ENCODE measurements around the gene BATF2. TPM values are rescaled to one million over a fixed set of nuclear protein-coding genes. Genes with fewer than 3 reads are reported as not detected.

Gene BATF2
- total RNA-seq, 1 donor from 2014 or later = 0.10 TPM

DNA sequence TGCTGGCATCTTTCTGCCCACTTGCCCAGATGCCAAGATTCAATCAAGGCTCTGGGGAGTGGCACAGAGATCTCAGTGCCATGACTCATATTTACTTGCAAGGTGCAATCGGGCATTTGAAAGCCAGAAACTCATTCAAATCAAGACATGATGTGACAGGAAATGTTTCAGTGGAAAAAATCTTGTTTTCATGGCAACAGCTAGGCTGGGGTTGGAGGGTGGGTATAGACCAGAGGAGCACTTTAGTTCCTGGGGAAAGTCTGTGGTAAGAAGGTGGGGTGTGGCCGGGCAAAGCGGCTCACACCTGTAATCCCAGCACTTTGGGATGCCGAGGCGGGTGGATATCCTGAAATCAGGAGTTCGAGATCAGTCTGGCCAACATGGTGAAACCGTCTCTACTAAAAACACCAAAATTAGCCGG lies 26.0 kb downstream of the BATF2 start:
- intact Hi-C loops (cut with micrococcal nuclease) = loop anchor here (5.0 kb wide), 1 partner anchor 53 kb away; the partner anchor contains the start of gene ATG2A

DNA sequence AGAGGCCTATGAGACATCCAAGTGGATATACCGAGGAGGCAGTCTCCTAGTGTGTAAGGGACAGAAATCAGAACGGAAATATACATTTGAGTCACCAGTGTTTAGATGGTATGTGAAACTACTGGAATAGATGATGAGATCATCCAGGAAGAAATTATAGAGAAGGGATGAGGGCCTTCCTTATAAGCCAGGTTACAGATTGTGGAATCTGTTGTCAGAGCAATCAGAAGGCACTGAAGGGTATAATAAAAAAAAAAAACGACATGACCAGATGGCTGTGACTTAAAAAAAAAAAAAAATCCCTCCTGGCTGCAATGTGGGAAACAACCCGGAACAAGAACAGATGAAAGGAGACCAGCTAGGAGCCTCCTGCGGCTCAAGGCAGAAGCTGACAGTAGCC lies 27.6 kb downstream of the BATF2 start:
- intact Hi-C loops (cut with micrococcal nuclease) = no loop called here

DNA sequence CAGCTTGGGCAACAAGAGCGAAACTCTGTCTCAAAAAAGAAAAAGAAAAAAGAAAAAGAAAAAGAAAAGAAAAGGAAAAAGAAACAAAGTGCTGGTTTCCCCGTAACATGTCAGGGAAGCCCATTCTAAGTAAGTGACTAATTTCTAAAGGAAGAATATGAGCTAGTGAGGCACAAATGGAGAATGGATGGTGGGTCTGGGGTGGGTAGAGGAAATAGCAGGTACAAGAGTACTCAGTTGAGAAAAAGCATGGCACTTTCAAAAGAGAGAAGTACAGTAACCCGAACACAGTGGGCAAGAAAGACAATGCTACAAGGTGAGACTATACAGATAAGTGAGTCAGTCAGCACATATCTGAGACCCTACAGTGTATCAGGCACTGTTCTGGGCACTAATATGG lies 29.4 kb downstream of the BATF2 start:
- intact Hi-C loops (cut with micrococcal nuclease) = no loop called here

GRCh38 chr11:64963072-64963631 lies 33.6 kb downstream of the BATF2 start:
- intact Hi-C loops (cut with micrococcal nuclease) = no loop called here

DNA sequence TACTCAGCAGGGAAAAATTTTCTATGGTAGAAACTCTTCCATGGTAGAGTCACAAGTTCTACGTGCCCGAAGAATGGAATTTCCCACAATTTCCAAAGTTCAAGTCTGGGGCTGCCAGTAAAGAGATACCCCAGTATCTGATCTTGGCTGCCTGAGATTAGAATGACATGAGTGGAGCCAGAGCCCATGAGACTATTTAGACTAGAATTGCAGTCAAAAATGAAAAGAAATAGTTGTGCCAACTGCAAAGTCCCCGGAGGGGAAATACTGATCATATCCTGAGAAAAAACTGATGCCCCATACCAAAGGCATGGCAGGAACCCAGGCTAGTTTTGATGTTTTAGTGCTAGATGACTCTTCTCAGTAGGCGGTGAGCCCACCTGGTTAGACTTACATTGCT lies 36.1 kb downstream of the BATF2 start:
- intact Hi-C loops (cut with micrococcal nuclease) = no loop called here

GRCh38 chr11:64959498-64959897 lies 37.3 kb downstream of the BATF2 start:
- intact Hi-C loops (cut with micrococcal nuclease) = no loop called here

DNA sequence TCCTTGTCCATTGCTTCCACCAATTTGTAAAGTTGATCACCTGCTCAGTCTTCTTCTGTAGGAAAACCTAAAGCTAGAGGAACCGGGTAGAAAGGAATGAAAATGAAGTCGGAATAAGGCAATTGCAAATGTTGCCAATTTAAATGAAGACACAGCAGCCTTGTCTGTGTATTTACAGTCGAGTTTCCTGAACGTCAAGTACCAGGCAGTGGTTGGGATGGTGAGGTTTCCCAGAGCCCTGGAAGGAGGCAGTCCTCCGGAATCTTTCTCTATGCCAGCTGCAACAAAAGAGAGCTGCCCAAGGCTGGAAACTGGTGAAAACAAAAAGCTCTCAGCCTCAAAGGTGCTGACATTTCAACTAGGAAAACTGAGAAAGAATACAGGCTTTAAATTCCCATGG lies 42.6 kb downstream of the BATF2 start:
- intact Hi-C loops (cut with micrococcal nuclease) = loop anchor here (5.0 kb wide), 1 partner anchor 43 kb away; the partner anchor contains the start of gene BATF2

DNA sequence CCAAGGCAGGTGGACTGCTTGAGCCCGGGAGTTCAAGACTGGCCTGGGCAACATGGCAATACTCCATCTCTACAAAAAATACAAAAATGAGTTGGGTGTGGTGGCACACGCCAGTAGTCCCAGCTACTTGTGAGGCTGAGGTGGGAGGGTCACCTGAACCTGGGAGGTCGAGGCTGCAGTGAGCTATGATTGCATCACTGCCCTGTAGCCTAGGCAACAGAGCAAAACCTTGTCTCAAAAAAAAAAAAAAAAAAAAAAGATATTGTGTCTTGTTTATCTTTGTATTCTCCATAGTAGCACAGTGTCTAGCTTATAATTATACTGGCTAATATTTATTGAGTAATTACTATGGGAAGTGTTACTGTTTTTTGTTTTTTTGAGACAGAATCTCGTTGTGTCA lies 45.2 kb downstream of the BATF2 start:
- intact Hi-C loops (cut with micrococcal nuclease) = loop anchor here (5.0 kb wide), 1 partner anchor 46 kb away; the partner anchor contains the start of gene BATF2

GRCh38 chr11:64947208-64947814 lies 49.5 kb downstream of the BATF2 start:
- intact Hi-C loops (cut with micrococcal nuclease) = no loop called here

Other genes with a start within 250 kb of the BATF2 start
- gene PYGM, start 237.0 kb downstream of the BATF2 start, total RNA-seq = 7.3 and 8.6 TPM in 2 replicates
- 485 and 486 TPM in 2 replicates for gene SF1, start 218.4 kb downstream of the BATF2 start, total RNA-seq
- gene MAP4K2, start 193.8 kb downstream of the BATF2 start, total RNA-seq = 79.2 and 80.7 TPM in 2 replicates
- 28.7 TPM in 2 replicates for gene MEN1, start 186.4 kb downstream of the BATF2 start, total RNA-seq
- 0.42 and 1.0 TPM in 2 replicates for gene CDC42BPG, start 152.3 kb downstream of the BATF2 start, total RNA-seq
- 133 and 145 TPM in 2 replicates for gene EHD1, start 118.3 kb downstream of the BATF2 start, total RNA-seq
- gene ATG2A, start 79.8 kb downstream of the BATF2 start, total RNA-seq = 30.3 and 31.3 TPM in 2 replicates
- 17.0 and 18.6 TPM in 2 replicates for gene PPP2R5B, start 72.3 kb downstream of the BATF2 start, total RNA-seq
- not detected in 2 replicates for gene GPHA2, start 61.1 kb downstream of the BATF2 start, total RNA-seq
- not detected in 2 replicates for gene MAJIN, start 24.9 kb downstream of the BATF2 start, total RNA-seq
- gene ARL2, start 17.2 kb upstream of the BATF2 start, total RNA-seq = 55.8 and 57.9 TPM in 2 replicates
- gene SNX15, start 30.5 kb upstream of the BATF2 start, total RNA-seq = 29.9 and 35.8 TPM in 2 replicates
- 17.0 and 17.5 TPM in 2 replicates for gene SAC3D1, start 44.2 kb upstream of the BATF2 start, total RNA-seq
- 14.1 and 14.4 TPM in 2 replicates for gene NAALADL1, start 61.6 kb upstream of the BATF2 start, total RNA-seq
- 70.7 and 72.1 TPM in 2 replicates for gene CDCA5, start 87.1 kb upstream of the BATF2 start, total RNA-seq
- gene ZFPL1, start 87.3 kb upstream of the BATF2 start, total RNA-seq = 31.2 and 33.9 TPM in 2 replicates
- 145 and 152 TPM in 2 replicates for gene VPS51, start 99.2 kb upstream of the BATF2 start, total RNA-seq
- gene TM7SF2, start 114.9 kb upstream of the BATF2 start, total RNA-seq = 19.7 and 25.4 TPM in 2 replicates
- gene ZNHIT2, start 120.7 kb upstream of the BATF2 start, total RNA-seq = 11.5 and 11.9 TPM in 2 replicates
- gene FAU, start 125.2 kb upstream of the BATF2 start, total RNA-seq = 978 and 991 TPM in 2 replicates
- 50.1 and 57.6 TPM in 2 replicates for gene MRPL49, start 125.3 kb upstream of the BATF2 start, total RNA-seq
- 53.2 and 67.2 TPM in 2 replicates for gene SYVN1, start 137.5 kb upstream of the BATF2 start, total RNA-seq
- gene SPDYC, start 173.3 kb upstream of the BATF2 start, total RNA-seq = not detected in 2 replicates
- 191 TPM in 2 replicates for gene CAPN1, start 185.0 kb upstream of the BATF2 start, total RNA-seq

Data from T-helper 1 cell treated with Interleukin-12 subunit alpha and Interleukin-12 subunit beta and Interleukin-4 antibody, amounts not matched to agents 30 ng/mL and 1 ng/mL, for 36 hours (primary cell).